Measurements from ENCODE around the gene ZYX. TPM values are rescaled to one million over a fixed set of nuclear protein-coding genes. Genes with fewer than 3 reads are reported as not detected.

The ZYX gene
- total RNA-seq, 3 donors from 2014 or later (not counting 1 experiment from before 2014, with no cell fraction given), result 168 to 219 (median 186) TPM

DNA sequence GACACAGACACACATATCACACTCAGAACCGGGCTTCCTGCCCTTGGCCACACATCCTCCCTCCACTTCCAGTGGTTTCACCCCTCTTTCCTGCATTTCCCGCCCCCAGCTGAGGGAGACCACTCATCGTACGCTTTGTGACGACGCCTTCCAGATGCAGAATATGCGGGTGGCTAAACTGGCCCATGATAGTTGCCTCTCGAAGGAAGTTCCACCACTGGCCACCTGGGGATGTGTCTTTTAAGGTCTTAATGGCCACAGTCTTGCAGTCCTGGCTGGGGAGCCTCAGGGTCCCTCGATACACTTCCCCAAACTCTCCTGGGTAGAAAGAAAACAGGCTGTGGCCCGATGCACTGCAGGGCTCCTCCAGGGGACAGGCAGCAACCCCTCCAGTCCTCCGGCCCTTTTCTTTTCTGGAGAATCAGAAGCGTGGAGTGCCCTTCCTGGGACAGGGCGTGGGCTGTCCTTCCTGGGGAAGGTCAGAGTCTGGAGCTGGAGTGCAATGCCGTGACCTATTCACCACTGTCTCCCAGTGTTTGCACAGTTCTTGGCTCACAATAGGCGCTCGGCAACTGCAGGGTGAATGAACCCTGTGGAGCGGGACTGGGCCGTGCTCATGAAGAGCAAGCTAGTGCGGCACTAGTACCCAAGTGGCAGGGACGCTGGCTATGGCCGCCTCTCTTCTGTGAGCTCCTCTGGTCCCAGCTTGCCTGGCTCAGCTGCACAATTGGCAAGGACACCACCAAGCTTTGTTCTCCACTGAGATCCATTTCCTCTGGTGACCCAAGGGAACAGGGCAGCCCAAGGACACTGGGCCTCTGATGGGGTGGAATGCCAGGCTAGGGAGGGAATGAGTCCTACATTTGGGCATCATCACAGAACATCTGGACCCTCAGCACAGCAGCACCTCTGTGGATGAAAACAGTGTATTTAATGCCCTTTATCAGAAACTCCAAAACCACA lies 14.3 kb downstream of the ZYX start:
- H3K4me3 Mint-ChIP-seq, result no peak overlapping the region
- Histone ChIP-seq H3K36me3 (ENCODE audit: control insufficient read depth, insufficient read depth, low read length) (peaks cover 15% of the 10 kb centered on the region), H3K9me3 (ENCODE audit: control insufficient read depth, insufficient read depth, low read length) (no peaks in the 10 kb centered on the region), H3K27me3 (ENCODE audit: control insufficient read depth, insufficient read depth, low read length) (no peaks in the 10 kb centered on the region), H3K27ac (ENCODE audit: low read length) (no peak overlapping the region), H3K4me3 (ENCODE audit: low read length) (no peak overlapping the region), H3K4me1 (ENCODE audit: control insufficient read depth, insufficient read depth, low read length) (peaks cover 15% of the 10 kb centered on the region)
- DNase-seq (peak in 1 of 2 donors; percentile 21), ATAC-seq (peak in 2 of 3 donors; percentile 62 to 69)
- no peaks in the 10 kb centered on the region for H3K27me3 Mint-ChIP-seq (ENCODE audit: low read depth in 2 of 2)
- peaks cover 11 to 19% of the 10 kb centered on the region in 2 donors for H3K4me1 Mint-ChIP-seq
- 55% methylated on average over 21 of the region's 21 CpGs for WGBS (ENCODE audit: insufficient coverage)
- TF ChIP-seq, protein P1, sequence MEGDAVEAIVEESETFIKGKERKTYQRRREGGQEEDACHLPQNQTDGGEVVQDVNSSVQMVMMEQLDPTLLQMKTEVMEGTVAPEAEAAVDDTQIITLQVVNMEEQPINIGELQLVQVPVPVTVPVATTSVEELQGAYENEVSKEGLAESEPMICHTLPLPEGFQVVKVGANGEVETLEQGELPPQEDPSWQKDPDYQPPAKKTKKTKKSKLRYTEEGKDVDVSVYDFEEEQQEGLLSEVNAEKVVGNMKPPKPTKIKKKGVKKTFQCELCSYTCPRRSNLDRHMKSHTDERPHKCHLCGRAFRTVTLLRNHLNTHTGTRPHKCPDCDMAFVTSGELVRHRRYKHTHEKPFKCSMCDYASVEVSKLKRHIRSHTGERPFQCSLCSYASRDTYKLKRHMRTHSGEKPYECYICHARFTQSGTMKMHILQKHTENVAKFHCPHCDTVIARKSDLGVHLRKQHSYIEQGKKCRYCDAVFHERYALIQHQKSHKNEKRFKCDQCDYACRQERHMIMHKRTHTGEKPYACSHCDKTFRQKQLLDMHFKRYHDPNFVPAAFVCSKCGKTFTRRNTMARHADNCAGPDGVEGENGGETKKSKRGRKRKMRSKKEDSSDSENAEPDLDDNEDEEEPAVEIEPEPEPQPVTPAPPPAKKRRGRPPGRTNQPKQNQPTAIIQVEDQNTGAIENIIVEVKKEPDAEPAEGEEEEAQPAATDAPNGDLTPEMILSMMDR (IDR thresholded peaks at IDR 0.05), result no peak
- H3K27ac Mint-ChIP-seq, result peak overlapping the region in 1 of 2 donors; percentile 15
- intact Hi-C loops (cut with micrococcal nuclease), result no loop called here
- no peaks in the 10 kb centered on the region for H3K9me3 Mint-ChIP-seq
- H3K36me3 Mint-ChIP-seq, result no peaks in the 10 kb centered on the region

DNA sequence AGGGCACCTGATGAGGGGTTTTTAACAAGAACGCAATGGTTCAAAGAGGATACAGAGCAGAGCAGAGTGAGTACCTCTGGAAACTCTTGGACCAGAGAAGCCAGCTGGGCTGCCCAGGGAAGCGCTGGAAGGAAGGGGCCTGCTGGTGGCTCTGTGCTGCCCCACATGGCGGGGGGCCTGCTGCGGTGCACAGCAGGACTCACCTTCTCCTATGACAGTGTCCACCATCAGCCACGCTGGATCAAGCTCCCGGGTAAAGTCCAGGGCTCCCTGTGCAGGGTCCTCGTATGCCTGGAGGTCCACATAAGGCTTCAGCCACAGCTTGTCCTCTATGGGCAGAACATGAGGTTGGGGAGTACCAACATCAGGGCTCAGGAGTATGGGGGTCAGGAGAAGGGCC lies 15.0 kb downstream of the ZYX start:
- H3K27ac Mint-ChIP-seq, result no peak overlapping the region
- TF ChIP-seq, protein P1 (IDR thresholded peaks at IDR 0.05), result no peak

DNA sequence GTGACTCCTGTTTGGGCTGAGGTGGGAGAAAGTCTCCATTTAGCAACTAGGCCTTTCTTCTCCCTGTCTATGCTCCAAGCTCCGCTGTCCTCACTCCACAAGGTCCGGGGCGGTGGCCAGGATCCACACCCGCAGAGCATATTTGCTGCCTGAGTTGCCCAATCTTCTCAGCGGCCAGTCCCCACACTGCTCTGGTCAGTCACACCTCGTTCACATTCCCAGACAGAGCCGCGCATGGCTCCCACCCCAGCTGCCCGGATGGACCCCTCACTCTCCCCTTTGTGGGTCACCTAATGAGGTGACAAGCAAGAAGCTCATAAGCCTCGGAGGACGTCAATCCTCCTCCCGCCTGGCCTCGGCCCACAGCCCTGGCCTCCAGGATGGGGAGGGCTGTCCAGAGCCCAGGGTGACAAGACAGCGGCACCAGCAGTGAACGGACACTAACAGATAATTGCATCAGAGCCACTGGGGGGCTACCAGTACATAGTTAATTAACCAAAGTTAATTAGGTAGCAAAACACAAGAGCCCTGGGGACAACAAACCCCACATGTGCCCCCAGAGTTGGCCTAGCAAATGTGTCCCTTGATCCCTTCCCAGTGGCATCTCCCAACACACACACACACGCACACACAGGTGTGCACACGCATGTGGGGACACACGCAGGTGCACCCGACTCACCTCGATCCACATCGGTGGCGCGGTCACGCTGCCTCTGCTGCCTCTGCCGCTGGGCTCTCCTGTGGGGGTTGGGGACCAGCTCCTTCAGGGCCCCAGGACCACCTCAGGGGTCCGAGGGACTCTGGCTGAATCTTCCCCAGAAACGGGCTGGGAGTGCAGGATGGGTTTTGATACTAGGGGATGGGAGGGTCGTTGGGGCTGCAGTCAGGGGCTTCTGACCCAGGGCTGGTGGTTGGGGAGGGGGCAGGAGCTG lies 15.7 kb downstream of the ZYX start:
- no peak overlapping the region for H3K27ac ChIP-seq (ENCODE audit: low read length)
- no peak overlapping the region for H3K27ac Mint-ChIP-seq
- peaks cover 4% of the 10 kb centered on the region for H3K36me3 ChIP-seq (ENCODE audit: control insufficient read depth, insufficient read depth, low read length)
- intact Hi-C loops (cut with micrococcal nuclease), result no loop called here
- peaks cover 11 to 19% of the 10 kb centered on the region in 2 donors for H3K4me1 Mint-ChIP-seq
- H3K9me3 Mint-ChIP-seq, result no peaks in the 10 kb centered on the region
- H3K4me3 ChIP-seq (ENCODE audit: low read length), result no peak overlapping the region
- H3K36me3 Mint-ChIP-seq, result no peaks in the 10 kb centered on the region
- H3K27me3 Mint-ChIP-seq (ENCODE audit: low read depth in 2 of 2), result no peaks in the 10 kb centered on the region
- no peaks in the 10 kb centered on the region for H3K27me3 ChIP-seq (ENCODE audit: control insufficient read depth, insufficient read depth, low read length)
- no peaks in the 10 kb centered on the region for H3K9me3 ChIP-seq (ENCODE audit: control insufficient read depth, insufficient read depth, low read length)
- DNase-seq, result no peak
- 90% methylated on average over 28 of the region's 28 CpGs for whole genome bisulfite sequencing (ENCODE audit: insufficient coverage)
- peaks cover 15% of the 10 kb centered on the region for H3K4me1 ChIP-seq (ENCODE audit: control insufficient read depth, insufficient read depth, low read length)
- TF ChIP-seq, protein P1 (IDR thresholded peaks at IDR 0.05), result no peak
- no peak overlapping the region for H3K4me3 Mint-ChIP-seq
- no peak for ATAC-seq

More for the DNA sequence above, 15.0 kb downstream of the ZYX start:
- Histone ChIP-seq H3K4me3 (ENCODE audit: low read length) (no peak overlapping the region), H3K27me3 (ENCODE audit: control insufficient read depth, insufficient read depth, low read length) (no peaks in the 10 kb centered on the region), H3K9me3 (ENCODE audit: control insufficient read depth, insufficient read depth, low read length) (no peaks in the 10 kb centered on the region), H3K36me3 (ENCODE audit: control insufficient read depth, insufficient read depth, low read length) (peaks cover 10% of the 10 kb centered on the region), H3K4me1 (ENCODE audit: control insufficient read depth, insufficient read depth, low read length) (peaks cover 15% of the 10 kb centered on the region), H3K27ac (ENCODE audit: low read length) (no peak overlapping the region)
- Mint-ChIP-seq H3K4me3 (no peak overlapping the region), H3K36me3 (no peaks in the 10 kb centered on the region), H3K9me3 (no peaks in the 10 kb centered on the region), H3K27me3 (ENCODE audit: low read depth in 2 of 2) (no peaks in the 10 kb centered on the region), H3K4me1 (peaks cover 11 to 19% of the 10 kb centered on the region in 2 donors)
- WGBS (ENCODE audit: insufficient coverage), result 84% methylated on average over 7 of the region's 7 CpGs
- ATAC-seq, result no peak
- intact Hi-C loops (cut with micrococcal nuclease), result no loop called here
- DNase-seq, result no peak

Data from natural killer cell (primary cell).